ENCODE data around the gene REXO1. TPM values are rescaled to one million over a fixed set of nuclear protein-coding genes. Genes with fewer than 3 reads are reported as not detected.
"Not testable (repeated sequence)": the region's sequence is repeated elsewhere in the genome, so short reads cannot be mapped to it uniquely, and the experiment has no call there.

REXO1 gene
- total and polyA plus RNA-seq, 2 of the 8 experiments (the other 6 are each of a cell fraction or from before 2014, with no cell fraction given): 42.4 to 44.3 TPM

- no peak for TF ChIP-seq NRF1 (IDR thresholded peaks at IDR 0.05; ENCODE audit: low read depth, low read length)
- no peak for TF ChIP-seq BRCA1 (IDR thresholded peaks at IDR 0.05; ENCODE audit: low read depth, low read length)
- TF ChIP-seq ASH2L (IDR thresholded peaks at IDR 0.05; ENCODE audit: low read length): peak; percentile 15
- TF ChIP-seq HDAC2 (IDR thresholded peaks at IDR 0.05; ENCODE audit: borderline replicate concordance in 1 of 2, low read depth in 2 of 2, low read length in 2 of 2): 0 out of 4 replicates have a peak, but pooled peaks of 1 of the 2 experiments have one; percentile 26
Observed at GRCh38 chr19:1875646-1876495, 27.6 kb upstream of the REXO1 start (continued).

- H3K79me1 ChIP-seq (ENCODE audit: low read depth, low read length); H2BK5ac ChIP-seq (ENCODE audit: low read depth, low read length); H3K27ac ChIP-seq (ENCODE audit: low read depth, low read length); H2BK20ac ChIP-seq (ENCODE audit: low read length); H3K56ac ChIP-seq (replicated peaks; ENCODE audit: insufficient read length, low read depth, low read length); H2BK120ac ChIP-seq (replicated peaks; ENCODE audit: low read depth, low read length); H3K14ac ChIP-seq (ENCODE audit: insufficient read length); H3K36me3 ChIP-seq (ENCODE audit: control insufficient read depth in 2 of 4, insufficient read depth in 4 of 4, low read length in 3 of 4); H4K20me1 ChIP-seq (replicated peaks in 1 of 2; ENCODE audit: control insufficient read depth in 1 of 2, insufficient read depth in 2 of 2, low read length in 2 of 2); H3K4me1 ChIP-seq (replicated peaks in 1 of 4; ENCODE audit: control insufficient read depth in 3 of 4, insufficient read depth in 4 of 4, low read length in 3 of 4); DNase-seq (ENCODE audit: low read depth in 1 of 2, low spot score in 2 of 2); H2BK15ac ChIP-seq (ENCODE audit: low read length); H2BK12ac ChIP-seq (ENCODE audit: low read depth, low read length); H3K18ac ChIP-seq (ENCODE audit: extremely low read depth, low read length); H3K27me3 ChIP-seq (replicated peaks in 1 of 4; ENCODE audit: control insufficient read depth in 3 of 4, extremely low read depth in 1 of 4, insufficient read depth in 3 of 4, low read length in 3 of 4); H3K4ac ChIP-seq (replicated peaks; ENCODE audit: insufficient read length, low read depth, low read length); H3K23ac ChIP-seq (ENCODE audit: insufficient read length); H2AFZ ChIP-seq (ENCODE audit: low read length); H4K5ac ChIP-seq (ENCODE audit: insufficient read length, low read depth, low read length); H4K91ac ChIP-seq (replicated peaks; ENCODE audit: insufficient read length, low read length); H2AK5ac ChIP-seq (ENCODE audit: low read depth, low read length); H3K9me3 ChIP-seq (ENCODE audit: insufficient read depth in 2 of 2, low read depth in 1 of 2, low read length in 1 of 2); H4K8ac ChIP-seq (ENCODE audit: extremely low read depth, insufficient read depth, low read length): not testable (repeated sequence)
- peak; percentile 42 for FAIRE-seq
- Histone ChIP-seq H3K23me2 (ENCODE audit: low read depth, low read length) (peaks cover 14% of the 10 kb centered on the region), H3K79me2 (ENCODE audit: control insufficient read depth in 1 of 2, insufficient read depth in 2 of 2, low read length in 2 of 2) (peaks cover 0 to 33% of the 10 kb centered on the region in 2 experiments; a peak in 3 of 4 replicates), H3K9ac (replicated peaks in 1 of 4; ENCODE audit: extremely low read depth in 1 of 4, low read depth in 3 of 4, low read length in 3 of 4) (peak overlapping the region; percentile 39 to 78 (median 75)), H3K4me2 (ENCODE audit: insufficient read depth in 1 of 2, low read depth in 2 of 2, low read length in 2 of 2) (peak overlapping the region; percentile 89 to 99), H3K4me3 (ENCODE audit: extremely low read depth in 1 of 4, insufficient read depth in 2 of 4, low read depth in 3 of 4, low read length in 4 of 4) (peak overlapping the region; percentile 86 to 91 (median 88))
- ChIA-PET CTCF (ENCODE audit: partially characterized antibody) (interaction anchor here (0.7 to 2.4 kb wide), 5 partner anchors 11 to 31 kb away, joined by 3 to 12 read pairs (median 5); partner anchors contain the start of genes ADAT3 and SCAMP4), POLR2A (ENCODE audit: partially characterized antibody) (interaction anchor here (0.9 to 2.6 kb wide), 6 partner anchors 9 to 29 kb away, joined by 3 to 13 read pairs (median 6); partner anchors contain the start of gene ABHD17A)
- 9% methylated on average over 11 of the region's 11 CpGs; no CpG with 5 or more reads in 1 of the 2 experiments for WGBS, 2 experiments (ENCODE audit: extremely low coverage in 1 of 2, insufficient coverage in 1 of 2, insufficient read length in 1 of 2, insufficient replicate concordance in 2 of 2, low coverage in 1 of 2, low lambda C conversion rate in 2 of 2, missing lambda C conversion rate in 1 of 2)
Observed at GRCh38 chr19:1875265-1875645, 27.0 kb upstream of the REXO1 start.

All from H1 (cell line).